Measurements from ENCODE around the gene SLC25A3.
"Not testable (repeated sequence)": the region's sequence is repeated elsewhere in the genome, so short reads cannot be mapped to it uniquely, and the experiment has no call there.

SLC25A3 gene

DNA sequence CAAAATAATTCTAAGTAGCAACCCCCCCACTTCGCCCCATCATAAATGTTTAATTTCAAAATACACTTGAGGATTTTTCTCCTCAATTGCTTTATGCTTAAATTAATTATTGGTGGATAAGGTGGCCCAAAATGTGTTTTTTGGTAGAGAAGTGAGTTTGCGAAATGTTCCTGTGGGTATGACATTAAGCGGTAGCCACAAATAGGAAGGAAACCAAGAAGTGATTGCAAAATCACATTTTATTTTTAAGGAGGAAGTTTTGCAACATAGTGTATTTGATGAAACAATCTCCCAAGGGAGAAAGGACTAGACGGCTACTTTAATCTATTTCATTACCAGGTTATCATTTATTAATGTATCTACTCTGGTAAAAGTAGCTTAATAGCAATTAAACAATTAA, 25.5 kb downstream of the SLC25A3 start:
- no peak overlapping the region for H3K9ac ChIP-seq (ENCODE audit: low read depth, low read length)
- no peaks in the 10 kb centered on the region for H3K4me1 ChIP-seq (ENCODE audit: insufficient read depth, low read length)
- no peaks in the 10 kb centered on the region for H3K9me3 ChIP-seq (ENCODE audit: control insufficient read depth, insufficient read depth, low read length)
- no peaks in the 10 kb centered on the region for H3K36me3 ChIP-seq (ENCODE audit: insufficient read depth, low read length)

DNA sequence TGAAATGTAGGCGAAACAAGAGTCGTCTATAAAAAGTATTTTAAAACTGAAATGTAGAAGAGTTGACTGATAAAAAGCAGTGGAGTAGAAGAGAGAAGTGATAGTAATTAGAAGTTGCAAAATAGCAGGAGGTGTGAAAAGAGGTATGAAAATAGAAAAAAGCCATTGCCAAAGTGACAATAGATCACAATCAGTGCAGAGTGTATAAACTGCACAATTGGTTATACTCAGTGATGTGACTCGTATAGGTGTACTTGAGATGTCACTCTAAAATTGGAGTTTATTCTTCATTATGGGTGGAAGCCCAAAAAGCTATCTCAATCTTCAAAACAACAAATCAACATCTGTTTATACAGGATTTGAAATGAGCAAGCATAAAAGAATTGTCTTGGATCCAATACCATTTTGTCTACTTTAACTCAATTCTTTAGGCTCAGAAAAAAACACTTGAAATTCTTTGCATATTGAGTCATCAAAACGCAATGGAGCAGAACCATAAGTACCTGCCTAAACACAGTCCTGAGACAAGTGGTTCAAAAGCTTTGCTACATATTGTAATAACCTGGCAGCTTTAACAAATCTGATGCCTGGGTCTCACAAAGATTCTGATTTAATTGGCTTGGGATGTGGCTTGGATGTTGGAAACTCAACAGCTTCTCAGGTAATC, 42.3 kb downstream of the SLC25A3 start:
- Histone ChIP-seq H3K9me3 (ENCODE audit: control insufficient read depth, insufficient read depth, low read length) (no peaks in the 10 kb centered on the region), H3K9ac (ENCODE audit: low read depth, low read length) (no peak overlapping the region), H3K4me1 (ENCODE audit: insufficient read depth, low read length) (no peaks in the 10 kb centered on the region), H3K36me3 (ENCODE audit: insufficient read depth, low read length) (no peaks in the 10 kb centered on the region)

DNA sequence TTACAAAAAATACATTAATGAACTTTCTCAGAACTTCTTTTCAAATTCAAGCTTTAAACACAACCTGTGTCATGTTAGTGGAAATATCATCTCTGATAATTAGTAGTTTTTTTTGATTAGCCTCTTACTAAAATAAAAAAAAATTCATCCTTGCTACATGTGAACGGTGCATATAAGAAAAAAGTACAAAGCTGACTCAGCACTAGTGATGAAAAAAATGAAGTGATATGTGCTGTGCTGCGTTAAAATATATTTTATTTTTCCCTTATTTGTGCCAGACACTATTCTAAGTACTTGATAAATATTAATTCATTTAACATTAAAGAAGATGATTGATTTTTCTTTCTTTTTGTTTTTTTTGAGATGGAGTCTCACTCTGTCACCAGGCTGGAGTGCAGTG, 43.6 kb downstream of the SLC25A3 start:
- Histone ChIP-seq H3K9ac (ENCODE audit: low read depth, low read length) (no peak overlapping the region), H3K9me3 (ENCODE audit: control insufficient read depth, insufficient read depth, low read length) (no peaks in the 10 kb centered on the region), H3K4me1 (ENCODE audit: insufficient read depth, low read length) (no peaks in the 10 kb centered on the region), H3K36me3 (ENCODE audit: insufficient read depth, low read length) (no peaks in the 10 kb centered on the region)

DNA sequence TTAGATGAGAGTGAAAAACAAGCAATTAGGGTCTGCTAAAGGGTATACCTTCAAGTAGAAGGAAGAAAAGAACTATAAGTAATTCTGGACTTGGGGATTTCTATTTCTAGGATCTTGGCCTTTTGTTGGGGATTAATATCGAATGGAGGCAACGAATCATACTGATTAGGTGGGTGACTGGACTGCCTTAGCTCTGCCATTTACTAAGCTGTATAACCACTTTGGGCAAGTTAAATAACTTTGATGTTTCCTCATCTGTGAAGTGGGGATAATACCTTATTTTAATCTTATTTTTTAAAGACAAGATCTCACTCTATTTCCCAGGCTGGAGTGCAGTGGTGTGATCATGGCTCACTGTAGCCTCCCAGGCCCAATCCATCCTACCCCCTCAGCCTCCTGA, 44.5 kb downstream of the SLC25A3 start:
- Histone ChIP-seq H3K9ac (ENCODE audit: low read depth, low read length) (no peak overlapping the region), H3K9me3 (ENCODE audit: control insufficient read depth, insufficient read depth, low read length) (no peaks in the 10 kb centered on the region), H3K36me3 (ENCODE audit: insufficient read depth, low read length) (no peaks in the 10 kb centered on the region), H3K4me1 (ENCODE audit: insufficient read depth, low read length) (no peaks in the 10 kb centered on the region)

DNA sequence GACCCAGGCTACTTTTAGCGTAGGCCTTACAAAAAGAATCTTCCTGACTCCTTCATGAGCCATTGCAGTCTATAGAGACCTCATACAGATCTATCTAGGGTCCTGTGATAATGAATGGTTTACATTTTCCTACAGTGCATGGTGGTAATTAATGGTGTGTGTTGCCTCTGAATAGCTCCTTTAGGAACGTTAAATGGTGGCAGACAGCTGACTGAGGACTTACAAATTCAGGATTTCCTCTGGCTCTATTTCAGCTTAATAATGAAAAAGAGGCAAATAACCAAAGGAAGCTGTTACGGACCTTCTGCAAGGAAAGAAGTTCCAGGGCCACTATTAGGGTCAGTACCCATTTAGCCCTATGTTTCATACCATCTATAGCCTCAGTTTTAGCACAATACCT, 46.0 kb downstream of the SLC25A3 start:
- Histone ChIP-seq H3K9me3 (ENCODE audit: control insufficient read depth, insufficient read depth, low read length) (no peaks in the 10 kb centered on the region), H3K4me1 (ENCODE audit: insufficient read depth, low read length) (no peaks in the 10 kb centered on the region), H3K9ac (ENCODE audit: low read depth, low read length) (no peak overlapping the region), H3K36me3 (ENCODE audit: insufficient read depth, low read length) (no peaks in the 10 kb centered on the region)

DNA sequence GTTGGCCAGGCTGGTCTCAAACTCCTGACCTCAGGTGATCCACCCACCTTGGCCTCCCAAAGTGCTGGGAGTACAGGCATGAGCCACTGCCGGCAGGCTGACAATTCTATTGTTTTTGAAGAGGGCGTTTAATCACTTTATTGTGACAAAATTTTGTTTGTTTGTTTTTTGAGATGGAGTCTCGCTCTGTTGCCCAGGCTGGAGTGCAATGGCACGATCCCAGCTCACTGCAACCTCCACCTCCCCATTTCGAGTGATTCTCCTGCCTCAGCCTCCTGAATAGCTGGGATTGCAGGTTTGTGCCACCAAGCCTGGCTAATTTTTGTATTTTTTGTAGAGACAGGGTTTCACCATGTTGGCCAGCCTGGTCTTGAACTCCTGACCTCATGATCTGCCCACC, 49.3 kb downstream of the SLC25A3 start:
- not testable (repeated sequence) for H3K36me3 ChIP-seq (ENCODE audit: insufficient read depth, low read length); H3K4me1 ChIP-seq (ENCODE audit: insufficient read depth, low read length); H3K9ac ChIP-seq (ENCODE audit: low read depth, low read length); H3K9me3 ChIP-seq (ENCODE audit: control insufficient read depth, insufficient read depth, low read length)

DNA sequence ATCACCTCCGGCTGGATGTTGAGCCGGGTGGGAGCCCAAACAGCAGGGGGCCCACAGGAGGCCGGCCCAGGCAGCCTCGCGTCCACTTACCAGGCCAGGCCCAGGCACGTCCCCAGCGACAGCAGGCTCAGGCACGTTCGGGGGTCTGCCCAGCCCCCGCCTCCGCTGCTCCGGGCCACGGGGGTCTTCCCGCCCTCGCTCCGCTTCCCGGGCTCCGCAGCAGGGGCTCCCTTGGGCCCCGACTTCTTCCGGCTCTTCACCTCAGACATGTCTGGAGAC, 50.9 kb downstream of the SLC25A3 start:
- Histone ChIP-seq H3K4me1 (ENCODE audit: insufficient read depth, low read length) (0 out of 2 replicates have a peak, but pooled peaks cover 4% of the 10 kb centered on the region), H3K9ac (ENCODE audit: low read depth, low read length) (peak overlapping the region; percentile 95), H3K36me3 (ENCODE audit: insufficient read depth, low read length) (peaks cover 1% of the 10 kb centered on the region; the same call in 1 of the 2 replicates), H3K9me3 (ENCODE audit: control insufficient read depth, insufficient read depth, low read length) (no peaks in the 10 kb centered on the region)

DNA sequence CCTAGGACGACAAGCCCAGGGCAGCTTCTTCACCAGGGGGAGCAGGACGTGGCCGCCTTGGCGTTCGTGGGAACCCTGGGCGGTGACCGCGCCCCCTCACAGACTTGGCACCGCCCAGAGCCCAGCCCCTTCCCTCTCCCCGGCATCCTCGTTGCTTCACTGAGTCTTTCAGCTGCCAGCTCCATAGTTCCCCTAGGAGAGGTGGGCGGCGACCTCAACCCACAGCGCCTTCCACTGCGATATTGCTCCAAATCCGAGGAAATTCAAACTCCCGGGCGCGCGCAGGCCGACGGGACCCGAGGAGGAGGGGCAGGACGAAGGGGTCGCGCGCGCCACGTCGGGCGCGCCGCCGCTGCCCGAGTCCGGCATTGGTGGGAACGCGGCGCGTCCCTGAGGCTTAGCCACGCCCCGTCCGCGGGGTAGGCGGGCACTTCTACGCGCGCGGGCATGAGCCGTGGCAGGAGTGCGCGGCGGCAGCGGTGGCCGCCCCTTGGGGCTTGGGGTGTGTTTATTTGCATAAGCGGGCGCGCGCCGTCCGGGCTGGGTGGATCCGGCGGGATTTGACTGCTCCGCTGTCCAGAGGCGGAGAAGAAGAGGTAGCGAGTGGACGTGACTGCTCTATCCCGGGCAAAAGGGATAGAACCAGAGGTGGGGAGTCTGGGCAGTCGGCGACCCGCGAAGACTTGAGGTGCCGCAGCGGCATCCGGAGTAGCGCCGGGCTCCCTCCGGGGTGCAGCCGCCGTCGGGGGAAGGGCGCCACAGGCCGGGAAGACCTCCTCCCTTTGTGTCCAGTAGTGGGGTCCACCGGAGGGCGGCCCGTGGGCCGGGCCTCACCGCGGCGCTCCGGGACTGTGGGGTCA, 51.5 kb downstream of the SLC25A3 start, which contains the start of the genes APAF1 and IKBIP:
APAF1 (plus strand) TSS at position 579 of the 860 bp plus-strand sequence. CDS start 3,070 bp downstream, outside the sequence.
IKBIP (minus strand) TSS at position 77 of the 860 bp plus-strand sequence. CDS start 87 bp downstream, outside the sequence.
- no peaks in the 10 kb centered on the region for H3K9me3 ChIP-seq (ENCODE audit: control insufficient read depth, insufficient read depth, low read length)
- H3K4me1 ChIP-seq (ENCODE audit: insufficient read depth, low read length) = 0 out of 2 replicates have a peak, but pooled peaks cover 4% of the 10 kb centered on the region
- H3K9ac ChIP-seq (ENCODE audit: low read depth, low read length) = peak within 1 kb of the TSS; percentile 95
- H3K36me3 ChIP-seq (ENCODE audit: insufficient read depth, low read length) = peaks cover 3% of the 10 kb centered on the region; the same call in 1 of the 2 replicates

DNA sequence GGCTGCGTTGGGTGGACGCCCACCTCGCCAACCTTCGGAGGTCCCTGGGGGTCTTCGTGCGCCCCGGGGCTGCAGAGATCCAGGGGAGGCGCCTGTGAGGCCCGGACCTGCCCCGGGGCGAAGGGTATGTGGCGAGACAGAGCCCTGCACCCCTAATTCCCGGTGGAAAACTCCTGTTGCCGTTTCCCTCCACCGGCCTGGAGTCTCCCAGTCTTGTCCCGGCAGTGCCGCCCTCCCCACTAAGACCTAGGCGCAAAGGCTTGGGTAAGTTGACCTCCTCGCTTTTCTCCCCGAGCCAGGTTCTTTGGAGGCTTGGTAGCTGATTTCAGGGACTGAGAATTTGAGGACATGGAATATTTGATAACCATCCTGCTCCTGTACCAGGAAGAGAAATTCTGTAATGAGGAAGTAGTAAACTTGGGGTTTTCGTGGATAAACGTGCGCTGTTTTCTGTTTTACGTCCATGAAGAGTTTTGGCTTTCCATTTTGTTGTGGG, 52.1 kb downstream of the SLC25A3 start:
- 0 out of 2 replicates have a peak, but pooled peaks cover 4% of the 10 kb centered on the region for H3K4me1 ChIP-seq (ENCODE audit: insufficient read depth, low read length)
- no peaks in the 10 kb centered on the region for H3K9me3 ChIP-seq (ENCODE audit: control insufficient read depth, insufficient read depth, low read length)
- H3K9ac ChIP-seq (ENCODE audit: low read depth, low read length) = peak overlapping the region; percentile 95
- peaks cover 3% of the 10 kb centered on the region; the same call in 1 of the 2 replicates for H3K36me3 ChIP-seq (ENCODE audit: insufficient read depth, low read length)

DNA sequence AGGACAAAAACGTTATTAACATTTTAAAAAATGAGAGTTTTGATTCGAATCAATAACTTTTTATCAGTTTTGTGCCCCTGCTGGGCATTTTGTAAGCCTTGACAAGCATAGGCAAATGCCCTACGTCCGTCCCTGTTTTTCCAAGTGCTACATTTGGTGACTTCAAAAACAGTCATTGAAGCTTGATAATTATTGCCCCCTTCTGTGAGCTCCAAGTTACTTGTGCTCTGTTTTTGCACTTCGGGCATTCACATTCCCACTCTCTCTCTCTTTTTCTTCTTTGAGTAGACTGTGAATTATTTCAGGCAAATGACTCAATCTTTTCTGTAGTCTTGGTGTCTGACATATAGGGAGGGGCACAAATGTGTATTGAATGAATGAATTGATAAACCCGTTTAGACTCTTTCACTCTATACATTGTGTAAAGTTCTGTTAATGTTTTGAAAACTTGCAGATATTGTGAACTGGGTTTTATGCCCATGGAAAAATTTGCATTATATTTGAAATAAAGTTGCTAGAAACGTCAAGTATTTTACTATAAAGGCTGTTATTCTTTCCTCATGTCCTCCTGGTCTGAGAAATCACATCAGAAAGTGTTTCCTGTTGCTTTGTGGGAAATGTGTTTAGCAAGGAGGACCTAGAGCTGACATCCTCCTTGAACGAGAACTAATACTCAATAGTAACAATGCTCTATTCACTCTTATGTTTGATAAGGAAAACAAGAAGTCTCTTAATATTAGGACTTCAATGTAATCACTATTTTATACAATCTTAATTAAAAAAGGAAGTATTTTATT, 53.0 kb downstream of the SLC25A3 start:
- 0 out of 2 replicates have a peak, but pooled peaks cover 4% of the 10 kb centered on the region for H3K4me1 ChIP-seq (ENCODE audit: insufficient read depth, low read length)
- H3K9ac ChIP-seq (ENCODE audit: low read depth, low read length) = peak overlapping the region; percentile 95; the same call in 1 of the 2 replicates
- peaks cover 3% of the 10 kb centered on the region; the same call in 1 of the 2 replicates for H3K36me3 ChIP-seq (ENCODE audit: insufficient read depth, low read length)
- no peaks in the 10 kb centered on the region for H3K9me3 ChIP-seq (ENCODE audit: control insufficient read depth, insufficient read depth, low read length)

DNA sequence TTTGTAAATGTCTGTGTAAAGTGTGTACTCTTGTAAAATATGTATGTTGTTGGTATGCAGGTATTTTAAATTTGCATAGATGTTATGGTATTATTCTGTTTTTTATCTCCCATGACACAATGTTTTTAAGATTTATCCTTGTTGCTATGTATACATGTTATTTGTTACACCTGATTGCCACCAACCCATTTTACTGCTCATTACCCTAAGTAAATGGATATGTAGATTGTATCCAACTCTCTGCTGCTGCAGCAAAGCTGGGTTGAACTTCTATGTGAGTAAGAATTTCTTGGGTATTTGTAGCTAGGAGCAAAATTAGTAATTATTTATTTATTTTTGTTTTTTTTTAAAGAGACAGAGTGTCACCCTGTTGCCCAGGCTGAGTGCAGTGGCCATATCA, 57.8 kb downstream of the SLC25A3 start:
- Histone ChIP-seq H3K4me1 (ENCODE audit: insufficient read depth, low read length) (0 out of 2 replicates have a peak, but pooled peaks cover 4% of the 10 kb centered on the region), H3K9ac (ENCODE audit: low read depth, low read length) (no peak overlapping the region), H3K36me3 (ENCODE audit: insufficient read depth, low read length) (peaks cover 3% of the 10 kb centered on the region; the same call in 1 of the 2 replicates), H3K9me3 (ENCODE audit: control insufficient read depth, insufficient read depth, low read length) (no peaks in the 10 kb centered on the region)

DNA sequence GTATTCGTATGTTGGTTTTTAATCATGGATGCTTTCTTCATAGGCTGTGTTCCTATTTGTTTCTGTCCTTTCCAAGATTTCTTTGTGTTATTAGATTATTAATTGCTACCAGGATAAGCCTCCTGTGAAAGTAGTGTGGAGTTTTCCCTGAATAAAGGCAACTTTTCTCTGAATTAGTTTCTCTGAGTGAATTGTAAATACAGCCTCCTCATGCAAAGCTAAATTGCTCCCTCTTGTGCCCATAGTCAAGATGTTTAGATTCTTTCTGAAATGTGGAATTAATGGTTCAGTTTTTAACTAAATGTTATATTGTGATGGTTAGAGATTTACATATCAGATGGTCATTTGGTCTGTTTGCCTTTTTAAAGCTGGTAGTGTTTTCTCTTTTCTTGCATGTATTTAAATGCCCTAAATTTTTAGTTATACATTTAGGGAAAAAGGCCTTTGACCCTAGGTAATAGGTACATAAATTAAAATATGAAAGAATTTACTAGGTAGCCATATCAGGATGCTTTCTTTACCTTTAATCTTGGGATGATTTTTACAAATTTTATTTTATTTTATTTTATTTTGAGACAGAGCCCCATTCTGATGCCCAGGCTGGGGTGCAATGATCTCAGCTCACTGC, 60.5 kb downstream of the SLC25A3 start:
- peaks cover 4% of the 10 kb centered on the region for H3K36me3 ChIP-seq (ENCODE audit: insufficient read depth, low read length)
- H3K4me1 ChIP-seq (ENCODE audit: insufficient read depth, low read length) = 0 out of 2 replicates have a peak, but pooled peaks cover 3% of the 10 kb centered on the region
- H3K9me3 ChIP-seq (ENCODE audit: control insufficient read depth, insufficient read depth, low read length) = no peaks in the 10 kb centered on the region
- no peak overlapping the region for H3K9ac ChIP-seq (ENCODE audit: low read depth, low read length)
